Mesenchymal stem cell (in vitro differentiated cells and primary cell): ENCODE measurements around the gene BGLAP.

Experiments used
- DNase-seq: peaks from one replicate; pipeline ENCODE4 v3.0.0-alpha.2; 2013
- H2AFZ ChIP-seq: one replicate; pipeline ENCODE4 v1.6.1; 2013; ENCODE audit warnings: low read depth, mild to moderate bottlenecking, control low read depth, inconsistent platforms, low read length, moderate library complexity
- H2AK5ac ChIP-seq: 2 replicates; pipeline ENCODE4 v1.6.1; 2013; ENCODE audit warnings: low read length, moderate library complexity, mild to moderate bottlenecking, inconsistent platforms; ENCODE audit not compliant: severe bottlenecking
- H2BK120ac ChIP-seq: one replicate; pipeline ENCODE4 v1.6.1; 2013; ENCODE audit warnings: low read depth, mild to moderate bottlenecking, inconsistent platforms, low read length, moderate library complexity
- H2BK12ac ChIP-seq, 2 experiments: one replicate each; pipeline ENCODE4 v1.6.1; 2013; ENCODE audit warnings: inconsistent platforms in 2 of 2, low read length in 2 of 2, mild to moderate bottlenecking in 2 of 2, moderate library complexity in 2 of 2, control low read depth in 1 of 2
- H2BK15ac ChIP-seq: one replicate; pipeline ENCODE4 v1.6.1; 2013; ENCODE audit warnings: mild to moderate bottlenecking, low read depth, inconsistent platforms; ENCODE audit not compliant: poor library complexity, severe bottlenecking
- H2BK5ac ChIP-seq: 2 replicates; pipeline ENCODE4 v1.6.1; 2013; ENCODE audit warnings: low read depth, mild to moderate bottlenecking, low read length, control low read depth, inconsistent platforms; ENCODE audit not compliant: poor library complexity, severe bottlenecking
- H3K14ac ChIP-seq, 2 experiments: one replicate each; pipeline ENCODE4 v1.6.1; 2013; ENCODE audit warnings: inconsistent platforms in 2 of 2, low read length in 2 of 2, control low read depth in 1 of 2, mild to moderate bottlenecking in 1 of 2, moderate library complexity in 1 of 2
- H3K18ac ChIP-seq, 2 experiments: one replicate each; pipeline ENCODE4 v1.6.1; 2013; ENCODE audit warnings: inconsistent platforms in 2 of 2, low read length in 2 of 2, control low read depth in 1 of 2, low read depth in 1 of 2, mild to moderate bottlenecking in 1 of 2
- H3K23ac ChIP-seq, 2 experiments: one replicate each; pipeline ENCODE4 v1.6.1; 2013; ENCODE audit warnings: inconsistent platforms in 2 of 2, low read length in 2 of 2, mild to moderate bottlenecking in 2 of 2, moderate library complexity in 2 of 2, control low read depth in 1 of 2
- H3K27ac ChIP-seq: 2 replicates; pipeline ENCODE4 v1.5.1; 2013; ENCODE audit warnings: mild to moderate bottlenecking, moderate library complexity, low read length, control low read depth, inconsistent platforms; ENCODE audit not compliant: poor library complexity, severe bottlenecking
- H3K27me3 ChIP-seq, 2 experiments: 2 replicates each; pipeline versions ENCODE4 v1.6.1 to v1.7.0; 2013; ENCODE audit warnings: low read length in 2 of 2, mild to moderate bottlenecking in 2 of 2, moderate library complexity in 2 of 2, control low read depth in 1 of 2, inconsistent platforms in 1 of 2; ENCODE audit not compliant: control insufficient read depth in 1 of 2, insufficient read depth in 1 of 2
- H3K36me3 ChIP-seq, 2 experiments: 2 replicates each; pipeline versions ENCODE4 v1.6.1 to v1.7.0; 2013; ENCODE audit warnings: low read length in 2 of 2, control low read depth in 1 of 2, inconsistent platforms in 1 of 2, low read depth in 1 of 2, mild to moderate bottlenecking in 1 of 2; ENCODE audit not compliant: insufficient read depth in 2 of 2, control insufficient read depth in 1 of 2
- H3K4ac ChIP-seq, 2 experiments: one replicate each; pipeline ENCODE4 v1.6.1; 2013; ENCODE audit warnings: inconsistent platforms in 2 of 2, low read length in 2 of 2, mild to moderate bottlenecking in 2 of 2, moderate library complexity in 2 of 2, control low read depth in 1 of 2, low read depth in 1 of 2
- H3K4me1 ChIP-seq: 2 replicates; pipeline ENCODE4 v1.6.1; 2013; ENCODE audit warnings: low read depth, low read length, control low read depth; ENCODE audit not compliant: control insufficient read depth, insufficient read depth
- H3K4me2 ChIP-seq: 2 replicates; pipeline ENCODE4 v1.6.1; 2013; ENCODE audit warnings: low read length, mild to moderate bottlenecking, inconsistent platforms; ENCODE audit not compliant: poor library complexity, severe bottlenecking
- H3K4me3 ChIP-seq, 2 experiments: 2 replicates each; pipeline versions ENCODE4 v1.5.1 to v1.7.0; 2013; ENCODE audit warnings: low read length in 2 of 2, mild to moderate bottlenecking in 2 of 2, control low read depth in 1 of 2, low read depth in 1 of 2; ENCODE audit not compliant: insufficient read depth in 1 of 2
- H3K79me1 ChIP-seq: replicated peaks from 2 replicates; pipeline ENCODE4 v1.6.1; 2013; ENCODE audit warnings: mild to moderate bottlenecking, control low read depth, low read length, inconsistent platforms; ENCODE audit not compliant: poor library complexity, severe bottlenecking
- H3K9ac ChIP-seq: 2 replicates; pipeline ENCODE4 v1.7.0; 2013; ENCODE audit warnings: mild to moderate bottlenecking, low read length, moderate library complexity
- H3K9me3 ChIP-seq: 2 replicates; pipeline ENCODE4 v1.7.0; 2013; ENCODE audit warnings: mild to moderate bottlenecking, low read length; ENCODE audit not compliant: control insufficient read depth
- H4K8ac ChIP-seq: one replicate; pipeline ENCODE4 v1.6.1; 2013; ENCODE audit warnings: inconsistent platforms, mild to moderate bottlenecking, low read length, moderate library complexity
- H4K91ac ChIP-seq: one replicate; pipeline ENCODE4 v1.6.1; 2013; ENCODE audit warnings: mild to moderate bottlenecking, low read length, inconsistent platforms
- WGBS: methylation state at CpG from one replicate; pipeline ENCODE4 v1.1.7; 2013; ENCODE audit warnings: mixed read lengths; 5-methylcytosine and 5-hydroxymethylcytosine counted together

BGLAP gene

GRCh38 chr1:156225677-156226014 is 16.3 kb upstream of the BGLAP start:
- Histone ChIP-seq H2BK120ac (no peak overlapping the region), H4K8ac (no peak overlapping the region), H3K9ac (no peak overlapping the region), H3K36me3 (peaks cover 33 to 54% of the 10 kb centered on the region in 2 experiments), H2BK15ac (no peak overlapping the region), H2AK5ac (no peak overlapping the region), H3K4me1 (peaks cover 16% of the 10 kb centered on the region), H4K91ac (no peak overlapping the region), H2BK5ac (no peak overlapping the region), H3K79me1 (peaks cover 14% of the 10 kb centered on the region), H3K18ac (no peak overlapping the region), H3K14ac (no peak overlapping the region), H2BK12ac (no peak overlapping the region), H3K23ac (no peak overlapping the region), H2AFZ (no peak overlapping the region), H3K27ac (no peak overlapping the region), H3K4ac (no peak overlapping the region), H3K9me3 (no peaks in the 10 kb centered on the region), H3K4me2 (no peak overlapping the region), H3K4me3 (no peak overlapping the region), H3K27me3 (no peaks in the 10 kb centered on the region)
- DNase-seq, result no peak
- no CpG with 5 or more reads among the region's 2 CpGs for WGBS

DNA sequence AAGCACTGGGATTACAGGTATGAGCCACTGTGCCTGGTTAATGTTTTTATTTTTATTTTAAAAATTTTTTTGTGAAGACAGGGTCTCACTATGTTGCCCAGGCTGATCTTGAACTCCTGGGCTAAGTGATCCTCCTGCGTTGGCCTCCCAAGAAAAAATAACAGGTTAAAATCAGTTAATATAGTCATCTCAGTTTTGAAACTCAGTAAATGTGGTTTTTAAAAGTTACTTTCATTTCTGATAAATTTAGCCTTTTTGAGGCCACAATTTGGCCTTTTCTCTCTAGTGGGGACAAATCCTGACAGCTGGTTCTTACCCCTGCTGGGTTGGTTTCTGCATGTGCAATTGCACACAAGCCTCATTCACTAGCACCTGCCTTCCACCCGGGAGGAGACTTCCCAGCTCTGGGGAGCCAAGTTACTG is 15.9 kb upstream of the BGLAP start:
- Histone ChIP-seq H3K4ac (no peak overlapping the region), H3K79me1 (peaks cover 11% of the 10 kb centered on the region), H3K36me3 (peaks cover 28 to 49% of the 10 kb centered on the region in 2 experiments), H2BK120ac (no peak overlapping the region), H2AK5ac (no peak overlapping the region), H4K91ac (no peak overlapping the region), H3K27me3 (no peaks in the 10 kb centered on the region), H3K27ac (no peak overlapping the region), H4K8ac (no peak overlapping the region), H3K9me3 (no peaks in the 10 kb centered on the region), H3K18ac (no peak overlapping the region), H3K23ac (no peak overlapping the region), H3K4me2 (no peak overlapping the region), H3K14ac (no peak overlapping the region), H2AFZ (no peak overlapping the region), H3K4me3 (no peak overlapping the region), H2BK5ac (no peak overlapping the region), H2BK15ac (no peak overlapping the region), H3K4me1 (peaks cover 16% of the 10 kb centered on the region), H3K9ac (no peak overlapping the region), H2BK12ac (no peak overlapping the region)
- no CpG with 5 or more reads among the region's 2 CpGs for WGBS
- DNase-seq, result no peak

- Histone ChIP-seq H3K4me2 (no peak overlapping the region), H2BK120ac (no peak overlapping the region), H4K91ac (no peak overlapping the region), H3K23ac (no peak overlapping the region), H2AK5ac (no peak overlapping the region), H3K4me3 (no peak overlapping the region), H3K36me3 (peaks cover 26 to 43% of the 10 kb centered on the region in 2 experiments), H3K27me3 (no peaks in the 10 kb centered on the region), H2BK12ac (no peak overlapping the region), H2BK5ac (no peak overlapping the region), H3K9ac (no peak overlapping the region), H3K4ac (no peak overlapping the region), H3K4me1 (peaks cover 14% of the 10 kb centered on the region), H4K8ac (no peak overlapping the region), H2BK15ac (no peak overlapping the region), H3K9me3 (no peaks in the 10 kb centered on the region), H2AFZ (no peak overlapping the region), H3K27ac (no peak overlapping the region), H3K14ac (no peak overlapping the region), H3K18ac (no peak overlapping the region), H3K79me1 (peaks cover 8% of the 10 kb centered on the region)
- no peak for DNase-seq
- WGBS, result 96% methylated on average over 4 of the region's 4 CpGs
These were observed 15.2 kb upstream of the BGLAP start for GRCh38 chr1:156226782-156227181.

GRCh38 chr1:156228501-156228900 is 13.5 kb upstream of the BGLAP start:
- no peak overlapping the region for H2BK12ac ChIP-seq
- H3K18ac ChIP-seq, result no peak overlapping the region
- WGBS, result 81% methylated on average over 5 of the region's 7 CpGs
- no peak for DNase-seq
- no peak overlapping the region for H3K14ac ChIP-seq
- H3K79me1 ChIP-seq, result peaks cover 9% of the 10 kb centered on the region
- H3K4me1 ChIP-seq, result peaks cover 4% of the 10 kb centered on the region
- H4K91ac ChIP-seq, result no peak overlapping the region
- H2AK5ac ChIP-seq, result no peak overlapping the region
- no peak overlapping the region for H2BK5ac ChIP-seq
- no peak overlapping the region for H3K9ac ChIP-seq
- peak overlapping the region; percentile 24 for H4K8ac ChIP-seq
- H2BK120ac ChIP-seq, result no peak overlapping the region
- H3K4me3 ChIP-seq, result no peak overlapping the region
- H3K36me3 ChIP-seq, result peaks cover 28% of the 10 kb centered on the region in 2 experiments
- H3K9me3 ChIP-seq, result no peaks in the 10 kb centered on the region
- H2AFZ ChIP-seq, result no peak overlapping the region
- no peak overlapping the region for H3K4ac ChIP-seq
- H2BK15ac ChIP-seq, result no peak overlapping the region
- H3K27ac ChIP-seq, result no peak overlapping the region
- no peak overlapping the region for H3K23ac ChIP-seq
- no peak overlapping the region for H3K4me2 ChIP-seq
- H3K27me3 ChIP-seq, result no peaks in the 10 kb centered on the region
